Central memory CD8-positive, alpha-beta T cell (primary cell): Measurements from ENCODE around the gene ATP6V0E1.
A peak's percentile ranks its signal among the peaks of the same experiment; 100 is the strongest.
"Not testable (repeated sequence)": the region's sequence is repeated elsewhere in the genome, so short reads cannot be mapped to it uniquely, and the experiment has no call there.

Experiments used
- ATAC-seq: fragments of 150-1000 bp; cut with Tn5 transposase; replicated peaks from 2 replicates; pipeline ENCODE4 v1.10.0; 2022; ENCODE audit warnings: mild to moderate bottlenecking, moderate FRiP score, moderate number of reproducible peaks; ENCODE audit not compliant: poor library complexity, severe bottlenecking; ENCODE audit errors: extremely low read depth
- DNase-seq, 2 donors: peaks; one replicate each; pipeline ENCODE4 v3.0.0; 2021; ENCODE audit warnings: low spot score in 2 of 2
- H3K27ac Mint-ChIP-seq: one replicate; pipeline ENCODE4 v1.8.0; 2022; ENCODE audit warnings: low read depth, mild to moderate bottlenecking, moderate library complexity, mixed read lengths
- H3K27me3 Mint-ChIP-seq: one replicate; pipeline ENCODE4 v1.8.0; 2022; ENCODE audit warnings: mixed read lengths
- H3K36me3 Mint-ChIP-seq: one replicate; pipeline ENCODE4 v1.8.0; 2022; ENCODE audit warnings: mild to moderate bottlenecking, moderate library complexity, mixed read lengths; ENCODE audit not compliant: insufficient read depth
- H3K4me1 Mint-ChIP-seq: one replicate; pipeline ENCODE4 v1.8.0; 2022; ENCODE audit warnings: mixed read lengths
- H3K4me3 Mint-ChIP-seq: one replicate; pipeline ENCODE4 v1.8.0; 2022; ENCODE audit warnings: mild to moderate bottlenecking, moderate library complexity, mixed read lengths
- H3K9me3 Mint-ChIP-seq: one replicate; pipeline ENCODE4 v1.8.0; 2022; ENCODE audit warnings: mixed read lengths

The ATP6V0E1 gene

DNA sequence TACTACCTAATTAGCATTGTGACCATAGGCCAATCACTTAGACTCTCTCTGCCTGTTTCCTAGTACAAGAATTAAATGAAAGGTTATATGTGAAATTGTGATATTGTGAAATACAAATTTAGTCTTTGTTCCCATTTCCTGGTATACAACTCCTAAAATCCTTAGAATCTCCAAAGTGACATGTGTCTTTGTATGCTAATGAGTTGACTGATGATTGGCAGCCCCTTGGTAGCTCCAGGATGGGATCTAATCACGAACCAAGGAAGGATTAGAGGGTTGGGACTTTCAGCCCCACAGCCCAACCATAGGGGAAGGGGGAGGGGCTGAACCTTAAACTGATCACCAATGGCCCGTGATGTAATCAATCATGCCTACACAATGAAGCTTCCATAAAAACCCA, 31.6 kb downstream of the ATP6V0E1 start:
- DNase-seq, result no peak
- no peak for ATAC-seq
- no peaks in the 10 kb centered on the region for H3K27me3 Mint-ChIP-seq
- no peak overlapping the region for H3K27ac Mint-ChIP-seq
- H3K4me3 Mint-ChIP-seq, result no peak overlapping the region
- H3K36me3 Mint-ChIP-seq, result peaks cover 14% of the 10 kb centered on the region
- peaks cover 61% of the 10 kb centered on the region for H3K4me1 Mint-ChIP-seq
- H3K9me3 Mint-ChIP-seq, result no peaks in the 10 kb centered on the region

DNA sequence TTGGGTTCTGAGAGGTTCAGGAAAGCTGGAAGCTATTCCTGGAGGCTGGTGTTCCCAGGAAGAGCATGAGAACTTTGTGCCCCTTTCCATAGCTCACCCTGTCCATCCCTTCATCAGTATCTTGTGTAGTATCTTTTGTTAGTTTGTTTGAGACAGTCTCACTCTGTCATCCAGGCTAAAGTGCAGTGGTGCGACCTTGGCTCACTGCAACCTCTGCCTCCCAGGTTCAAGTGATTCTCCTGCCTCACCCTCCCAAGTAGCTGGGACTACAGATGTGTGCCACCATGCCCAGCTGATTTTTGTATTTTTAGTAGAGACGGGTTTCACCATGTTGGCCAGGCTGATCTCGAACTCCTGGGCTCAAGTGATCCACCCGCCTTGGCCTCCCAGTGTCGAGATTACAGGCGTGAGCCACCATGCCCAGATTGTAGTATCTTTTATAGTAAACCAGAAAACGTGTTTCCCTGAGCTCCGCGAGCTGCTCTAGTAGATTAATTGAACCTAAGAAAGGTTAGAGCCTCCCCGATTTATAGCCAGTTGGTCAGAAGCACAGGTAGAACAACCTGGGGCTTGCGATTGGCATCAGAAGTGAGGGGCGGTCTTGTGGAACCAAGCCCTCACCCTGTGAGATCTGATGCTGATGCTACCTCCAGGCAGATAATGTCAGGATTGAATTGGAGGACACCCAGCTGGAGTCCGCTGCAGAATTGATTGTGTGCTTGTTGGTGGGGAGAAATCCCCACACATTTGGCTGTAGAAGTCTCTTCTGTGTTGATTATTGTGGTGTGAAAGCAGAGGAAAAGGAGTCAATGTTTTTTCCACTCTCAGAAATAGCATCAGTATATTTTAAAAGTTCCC, 32.3 kb downstream of the ATP6V0E1 start:
- no peak for DNase-seq
- ATAC-seq, result no peak
- no peaks in the 10 kb centered on the region for H3K27me3 Mint-ChIP-seq
- no peak overlapping the region for H3K4me3 Mint-ChIP-seq
- H3K4me1 Mint-ChIP-seq, result peaks cover 56% of the 10 kb centered on the region
- peaks cover 12% of the 10 kb centered on the region for H3K36me3 Mint-ChIP-seq
- no peaks in the 10 kb centered on the region for H3K9me3 Mint-ChIP-seq
- H3K27ac Mint-ChIP-seq, result peak overlapping the region; percentile 72

- Mint-ChIP-seq H3K27me3 (no peaks in the 10 kb centered on the region), H3K27ac (peak overlapping the region; percentile 72), H3K4me3 (no peak overlapping the region), H3K36me3 (peaks cover 16% of the 10 kb centered on the region), H3K9me3 (no peaks in the 10 kb centered on the region), H3K4me1 (peaks cover 50% of the 10 kb centered on the region)
- DNase-seq (no peak), ATAC-seq (no peak)
Measured at GRCh38 chr5:173016598-173017046, 33.1 kb downstream of the ATP6V0E1 start.

DNA sequence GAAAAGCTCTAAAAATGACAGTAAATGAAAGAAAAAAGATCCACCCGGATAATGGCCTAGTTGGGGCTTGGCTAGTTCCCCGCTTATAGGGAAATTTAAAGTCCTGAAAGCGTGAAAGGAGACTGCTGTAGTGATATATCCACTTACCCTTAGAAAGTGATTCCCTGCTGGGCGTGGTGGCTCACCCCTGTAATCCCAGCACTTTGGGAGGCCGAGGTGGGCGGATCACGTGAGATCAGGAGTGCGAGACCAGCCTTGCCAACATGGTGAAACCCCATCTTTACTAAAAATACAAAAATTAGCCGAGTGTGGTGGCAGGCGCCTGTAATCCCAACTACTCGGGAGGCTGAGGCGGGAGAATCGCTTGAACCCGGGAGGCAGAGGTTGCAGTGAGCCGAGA, 33.5 kb downstream of the ATP6V0E1 start:
- not testable (repeated sequence) for H3K9me3 Mint-ChIP-seq, H3K4me3 Mint-ChIP-seq, H3K27me3 Mint-ChIP-seq, ATAC-seq, DNase-seq
- Mint-ChIP-seq H3K27ac (peak overlapping the region; percentile 72), H3K36me3 (peaks cover 16% of the 10 kb centered on the region), H3K4me1 (peaks cover 46% of the 10 kb centered on the region)

DNA sequence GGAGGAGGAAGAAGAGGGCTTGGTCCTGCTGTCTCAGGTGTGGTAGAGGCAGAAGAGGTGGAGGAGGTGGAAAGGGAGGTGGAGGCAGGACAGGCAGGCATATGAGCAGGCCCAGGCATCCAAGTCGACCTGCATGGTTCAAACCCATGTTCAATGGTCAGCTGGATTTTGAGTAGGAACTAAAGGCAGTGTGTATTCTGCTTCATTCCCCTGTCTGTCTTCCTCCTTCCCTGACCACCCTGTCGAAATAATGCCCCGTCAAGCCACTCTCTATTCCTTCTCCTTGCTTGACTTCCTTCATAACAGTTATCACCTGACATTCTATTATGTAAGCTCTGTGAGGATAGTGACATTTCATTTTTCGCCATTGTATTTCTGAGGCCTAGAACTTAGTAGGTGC, 34.8 kb downstream of the ATP6V0E1 start:
- no peak for DNase-seq
- Mint-ChIP-seq H3K27me3 (no peaks in the 10 kb centered on the region), H3K36me3 (peaks cover 19% of the 10 kb centered on the region), H3K4me3 (no peak overlapping the region), H3K4me1 (peaks cover 42% of the 10 kb centered on the region), H3K9me3 (no peaks in the 10 kb centered on the region), H3K27ac (peak overlapping the region; percentile 73)
- no peak for ATAC-seq

DNA sequence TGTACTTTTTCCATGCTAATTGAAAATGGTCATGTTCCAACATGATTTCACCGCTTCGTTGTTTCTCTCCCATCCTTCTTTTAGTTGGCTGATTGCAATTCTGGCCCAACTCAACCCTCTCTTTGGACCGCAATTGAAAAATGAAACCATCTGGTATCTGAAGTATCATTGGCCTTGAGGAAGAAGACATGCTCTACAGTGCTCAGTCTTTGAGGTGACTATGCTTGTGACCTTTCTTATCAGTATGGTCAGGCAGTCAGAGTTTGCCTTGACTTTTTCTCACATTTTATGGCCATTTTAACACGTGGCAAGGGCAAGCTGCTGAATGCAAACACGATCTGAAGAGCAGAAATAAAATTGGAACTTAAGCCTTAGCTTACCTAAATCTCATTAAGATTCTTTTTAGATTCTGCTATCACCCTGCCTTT, 36.6 kb downstream of the ATP6V0E1 start:
- DNase-seq (no peak), ATAC-seq (no peak)
- Mint-ChIP-seq H3K27me3 (no peaks in the 10 kb centered on the region), H3K9me3 (no peaks in the 10 kb centered on the region), H3K4me3 (no peak overlapping the region), H3K27ac (no peak overlapping the region), H3K36me3 (peaks cover 28% of the 10 kb centered on the region), H3K4me1 (peaks cover 35% of the 10 kb centered on the region)

- no peaks in the 10 kb centered on the region for H3K9me3 Mint-ChIP-seq
- no peak overlapping the region for H3K4me3 Mint-ChIP-seq
- H3K27ac Mint-ChIP-seq, result no peak overlapping the region
- no peaks in the 10 kb centered on the region for H3K27me3 Mint-ChIP-seq
- peaks cover 30% of the 10 kb centered on the region for H3K36me3 Mint-ChIP-seq
- no peak for ATAC-seq
- no peak for DNase-seq
- H3K4me1 Mint-ChIP-seq, result peaks cover 34% of the 10 kb centered on the region
Measured at GRCh38 chr5:173020643-173021042, 37.1 kb downstream of the ATP6V0E1 start.

GRCh38 chr5:173025651-173026050, 42.1 kb downstream of the ATP6V0E1 start:
- DNase-seq, result no peak
- Mint-ChIP-seq H3K4me3 (no peak overlapping the region), H3K27ac (no peak overlapping the region), H3K27me3 (no peaks in the 10 kb centered on the region), H3K4me1 (no peaks in the 10 kb centered on the region), H3K9me3 (no peaks in the 10 kb centered on the region), H3K36me3 (peaks cover 33% of the 10 kb centered on the region)
- ATAC-seq, result no peak

GRCh38 chr5:173027905-173028304, 44.3 kb downstream of the ATP6V0E1 start:
- H3K27me3 Mint-ChIP-seq, result no peaks in the 10 kb centered on the region
- no peaks in the 10 kb centered on the region for H3K4me1 Mint-ChIP-seq
- no peaks in the 10 kb centered on the region for H3K9me3 Mint-ChIP-seq
- H3K27ac Mint-ChIP-seq, result peak overlapping the region; percentile 52
- ATAC-seq, result no peak
- no peak for DNase-seq
- peaks cover 21% of the 10 kb centered on the region for H3K36me3 Mint-ChIP-seq
- no peak overlapping the region for H3K4me3 Mint-ChIP-seq

- H3K4me3 Mint-ChIP-seq, result no peak overlapping the region
- no peaks in the 10 kb centered on the region for H3K27me3 Mint-ChIP-seq
- ATAC-seq (no peak), DNase-seq (no peak)
- no peaks in the 10 kb centered on the region for H3K9me3 Mint-ChIP-seq
- peaks cover 16% of the 10 kb centered on the region for H3K36me3 Mint-ChIP-seq
- no peak overlapping the region for H3K27ac Mint-ChIP-seq
- no peaks in the 10 kb centered on the region for H3K4me1 Mint-ChIP-seq
Measured at GRCh38 chr5:173028811-173029327, 45.3 kb downstream of the ATP6V0E1 start.

GRCh38 chr5:173029499-173029921, 45.9 kb downstream of the ATP6V0E1 start:
- no peak for DNase-seq
- no peak overlapping the region for H3K27ac Mint-ChIP-seq
- H3K4me1 Mint-ChIP-seq, result peaks cover 6% of the 10 kb centered on the region
- H3K27me3 Mint-ChIP-seq, result no peaks in the 10 kb centered on the region
- no peak overlapping the region for H3K4me3 Mint-ChIP-seq
- no peaks in the 10 kb centered on the region for H3K9me3 Mint-ChIP-seq
- H3K36me3 Mint-ChIP-seq, result peaks cover 15% of the 10 kb centered on the region
- no peak for ATAC-seq

DNA sequence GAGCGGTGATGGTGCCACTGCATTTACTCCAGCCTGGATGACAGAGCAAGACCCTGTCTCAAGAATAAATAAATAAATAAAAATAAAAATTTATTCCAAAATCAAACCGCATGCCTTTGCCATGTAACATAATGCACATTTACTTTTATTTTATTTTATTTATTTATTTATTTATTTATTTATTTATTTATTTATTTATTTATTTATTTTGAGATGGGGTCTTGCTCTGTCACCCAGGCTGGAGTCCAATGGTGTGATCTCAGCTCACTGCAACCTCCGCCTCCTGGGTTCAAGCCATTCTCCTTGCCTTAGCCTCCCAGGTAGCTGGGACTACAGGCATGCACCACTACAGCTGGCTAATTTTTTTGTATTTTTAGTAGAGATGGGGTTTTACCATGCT, 48.5 kb downstream of the ATP6V0E1 start:
- not testable (repeated sequence) for H3K27ac Mint-ChIP-seq, ATAC-seq, H3K27me3 Mint-ChIP-seq, DNase-seq, H3K9me3 Mint-ChIP-seq, H3K4me3 Mint-ChIP-seq
- H3K4me1 Mint-ChIP-seq, result peaks cover 30% of the 10 kb centered on the region
- H3K36me3 Mint-ChIP-seq, result peaks cover 14% of the 10 kb centered on the region

DNA sequence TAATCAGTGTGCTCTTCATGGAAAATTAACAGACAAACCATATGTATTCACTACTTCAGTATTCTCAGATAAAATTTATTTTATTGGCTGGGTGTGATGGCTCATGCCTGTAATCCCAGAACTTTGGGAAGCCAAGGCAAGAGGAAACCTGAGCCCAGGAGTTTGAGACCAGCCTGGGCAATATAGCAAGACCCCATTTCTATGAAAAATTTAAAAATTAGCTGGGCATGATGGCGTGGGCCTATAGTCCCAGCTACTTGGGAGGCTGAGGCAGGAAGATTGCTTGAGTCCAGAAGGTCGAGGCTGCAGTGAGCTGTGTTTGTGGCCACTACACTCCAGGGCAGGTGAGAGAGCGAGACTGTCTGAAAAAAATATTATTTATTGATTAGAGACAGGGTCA, 49.2 kb downstream of the ATP6V0E1 start:
- DNase-seq (no peak), ATAC-seq (no peak)
- Mint-ChIP-seq H3K27ac (no peak overlapping the region), H3K27me3 (no peaks in the 10 kb centered on the region), H3K4me1 (peaks cover 33% of the 10 kb centered on the region), H3K9me3 (no peaks in the 10 kb centered on the region), H3K4me3 (no peak overlapping the region), H3K36me3 (peaks cover 12% of the 10 kb centered on the region)
